ENCODE data around the gene FCHSD2.

DNA sequence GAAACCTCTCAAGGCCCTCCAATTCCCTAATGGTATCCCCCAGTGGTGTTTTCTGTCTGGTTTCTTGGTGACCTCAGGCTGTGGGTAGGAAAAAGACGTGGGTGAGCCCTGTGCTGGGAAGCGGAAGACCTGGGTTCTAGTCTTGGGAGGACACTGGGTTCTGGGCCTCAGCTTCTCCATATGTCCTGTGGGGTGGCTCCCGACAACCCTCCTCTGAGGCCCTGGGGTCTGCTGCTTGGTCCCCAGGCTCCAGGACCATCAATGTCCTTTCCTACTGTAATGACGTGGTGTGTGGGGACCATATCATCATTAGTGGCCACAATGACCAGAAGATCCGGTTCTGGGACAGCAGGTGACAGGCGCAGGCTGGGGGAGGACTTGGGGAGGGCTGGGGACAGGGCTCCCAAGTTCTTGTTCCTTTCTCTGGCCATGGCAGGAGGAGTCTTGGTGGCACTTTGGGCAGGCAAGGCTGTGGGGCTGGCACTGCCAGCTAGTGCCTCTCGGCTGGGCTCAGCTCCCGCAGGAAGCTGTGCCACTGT is 315.1 kb downstream of the FCHSD2 start:
- TF ChIP-seq, protein P1, sequence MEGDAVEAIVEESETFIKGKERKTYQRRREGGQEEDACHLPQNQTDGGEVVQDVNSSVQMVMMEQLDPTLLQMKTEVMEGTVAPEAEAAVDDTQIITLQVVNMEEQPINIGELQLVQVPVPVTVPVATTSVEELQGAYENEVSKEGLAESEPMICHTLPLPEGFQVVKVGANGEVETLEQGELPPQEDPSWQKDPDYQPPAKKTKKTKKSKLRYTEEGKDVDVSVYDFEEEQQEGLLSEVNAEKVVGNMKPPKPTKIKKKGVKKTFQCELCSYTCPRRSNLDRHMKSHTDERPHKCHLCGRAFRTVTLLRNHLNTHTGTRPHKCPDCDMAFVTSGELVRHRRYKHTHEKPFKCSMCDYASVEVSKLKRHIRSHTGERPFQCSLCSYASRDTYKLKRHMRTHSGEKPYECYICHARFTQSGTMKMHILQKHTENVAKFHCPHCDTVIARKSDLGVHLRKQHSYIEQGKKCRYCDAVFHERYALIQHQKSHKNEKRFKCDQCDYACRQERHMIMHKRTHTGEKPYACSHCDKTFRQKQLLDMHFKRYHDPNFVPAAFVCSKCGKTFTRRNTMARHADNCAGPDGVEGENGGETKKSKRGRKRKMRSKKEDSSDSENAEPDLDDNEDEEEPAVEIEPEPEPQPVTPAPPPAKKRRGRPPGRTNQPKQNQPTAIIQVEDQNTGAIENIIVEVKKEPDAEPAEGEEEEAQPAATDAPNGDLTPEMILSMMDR (IDR thresholded peaks at IDR 0.05; ENCODE audit: extremely low read depth in 1 of 2, insufficient read depth in 1 of 2, low read depth in 1 of 2, low read length in 2 of 2) = no peak
- TF ChIP-seq POLR2A (IDR thresholded peaks at IDR 0.05; ENCODE audit: low read depth, low read length) = no peak
- TF ChIP-seq EZH2 (IDR thresholded peaks at IDR 0.05; ENCODE audit: borderline replicate concordance, low read depth, low read length, severe bottlenecking) = no peak

Measured in endothelial cell of umbilical vein (primary cell).